Body of pancreas (tissue), 4 donors: ENCODE results near the gene UBL3. TPM values are rescaled to one million over a fixed set of nuclear protein-coding genes. Genes with fewer than 3 reads are reported as not detected.

Experiments used
- ATAC-seq: fragments of 150-250 bp; one replicate; pipeline ENCODE4 v1.9.1; 2016
- DNase-seq, 4 donors: peaks; one replicate each; pipeline ENCODE4 v3.0.0-alpha.2; 2019
- H3K27ac ChIP-seq, 4 donors: fragments of 200-600 bp; sonication (generic); 1 replicate in 3 of 4; 2 replicates in 1 of 4; pipeline versions ENCODE4 v1.5.1 to v1.6.1; 2016 to 2019; ENCODE audit warnings: mild to moderate bottlenecking in 1 of 4, mixed read lengths in 1 of 4, moderate library complexity in 1 of 4
- H3K27me3 ChIP-seq, 2 donors: fragments of 200-600 bp; sonication (generic); one replicate each; pipeline ENCODE4 v1.6.0; 2016; ENCODE audit warnings: mild to moderate bottlenecking in 1 of 2
- H3K36me3 ChIP-seq, 2 donors: fragments of 200-600 bp; sonication (generic); replicated peaks in 1 of 2; 2 replicates each; pipeline ENCODE4 v1.5.1; 2016; ENCODE audit warnings: low read depth in 2 of 2; ENCODE audit not compliant: insufficient read depth in 1 of 2
- H3K4me1 ChIP-seq: fragments of 200-600 bp; sonication (generic); one replicate; pipeline ENCODE4 v1.6.0; 2016
- H3K4me3 ChIP-seq, 2 donors: fragments of 200-600 bp; sonication (generic); 1 replicate in 1 of 2; 2 replicates in 1 of 2; pipeline ENCODE4 v1.5.1; 2016 to 2019
- H3K9me3 ChIP-seq, 3 donors: fragments of 200-600 bp; sonication (generic); 1 replicate in 2 of 3; 2 replicates in 1 of 3; pipeline ENCODE4 v1.5.1; 2016
- CTCF ChIP-seq, 7 experiments: fragments of 450-650 bp in 4 of 7; fragments of 200-600 bp in 3 of 7; sonication (generic) in 3 of 7; IDR thresholded peaks; one replicate each; pipeline ENCODE4 v1.5.1; 2016 to 2019; ENCODE audit warnings: antibody characterized with exemption in 7 of 7
- POLR2A ChIP-seq, 3 donors: fragments of 450-650 bp; IDR thresholded peaks; one replicate each; pipeline ENCODE4 v1.6.1; 2016; ENCODE audit warnings: antibody characterized with exemption in 3 of 3, mild to moderate bottlenecking in 2 of 3
- WGBS, 2 donors: methylation state at CpG; one replicate each; pipeline ENCODE4 v1.1.5; 2017; 5-methylcytosine and 5-hydroxymethylcytosine counted together
- intact Hi-C: fragments of 100-400 bp; cut with DNase I; formaldehyde crosslinking; loops from one replicate; pipeline ENCODE4 v1.15.1; 2023
- total RNA-seq, 2 donors: library from RNA; depleted of rRNA; stranded (reverse); fragments of >200 nt; gene quantifications; one replicate each; pipeline ENCODE4 v1.1.0, GENCODE V29; 2016

Gene UBL3
- total RNA-seq, 2 donors from 2014 or later: 20.4 to 33.2 TPM

- H3K27me3 ChIP-seq: no peaks in the 10 kb centered on the region
- TF ChIP-seq POLR2A (IDR thresholded peaks at IDR 0.05) (no peak), CTCF (IDR thresholded peaks at IDR 0.05) (no peak)
- ATAC-seq: peak; percentile 90
- H3K27ac ChIP-seq: peak overlapping the region in 3 of 4 donors; percentile 53 to 80 (median 60)
- no peaks in the 10 kb centered on the region for H3K36me3 ChIP-seq
- intact Hi-C loops: no loop called here
- peaks cover 81% of the 10 kb centered on the region for H3K4me1 ChIP-seq
- 10 to 13% methylated on average over 2 of the region's 2 CpGs for WGBS, 2 donors
- H3K9me3 ChIP-seq: no peaks in the 10 kb centered on the region
- no peak for DNase-seq
- no peak overlapping the region for H3K4me3 ChIP-seq
Observed at GRCh38 chr13:29810145-29810742, 40.2 kb downstream of the UBL3 start.

GRCh38 chr13:29808264-29808663 is 42.2 kb downstream of the UBL3 start:
- intact Hi-C loops: no loop called here
- Histone ChIP-seq H3K4me1 (peaks cover 93% of the 10 kb centered on the region), H3K9me3 (no peaks in the 10 kb centered on the region), H3K4me3 (no peak overlapping the region), H3K27ac (peak overlapping the region in 2 of 4 donors; percentile 36 to 80), H3K36me3 (no peaks in the 10 kb centered on the region), H3K27me3 (no peaks in the 10 kb centered on the region)
- TF ChIP-seq POLR2A (IDR thresholded peaks at IDR 0.05) (no peak), CTCF (IDR thresholded peaks at IDR 0.05) (no peak)
- DNase-seq: no peak
- no peak for ATAC-seq

GRCh38 chr13:29805994-29806979 is 44.1 kb downstream of the UBL3 start:
- no peak overlapping the region for H3K4me3 ChIP-seq
- DNase-seq: no peak
- TF ChIP-seq POLR2A (IDR thresholded peaks at IDR 0.05) (no peak), CTCF (IDR thresholded peaks at IDR 0.05) (no peak)
- peaks cover 93% of the 10 kb centered on the region for H3K4me1 ChIP-seq
- H3K27ac ChIP-seq: peak overlapping the region in 1 of 4 donors; percentile 17
- ATAC-seq: no peak
- H3K27me3 ChIP-seq: no peaks in the 10 kb centered on the region
- no peaks in the 10 kb centered on the region for H3K36me3 ChIP-seq
- intact Hi-C loops: no loop called here
- H3K9me3 ChIP-seq: no peaks in the 10 kb centered on the region
- 74 to 79% methylated on average over 7 of the region's 7 CpGs for WGBS, 2 donors

GRCh38 chr13:29803221-29803620 is 47.2 kb downstream of the UBL3 start:
- Histone ChIP-seq H3K4me1 (peaks cover 65% of the 10 kb centered on the region), H3K36me3 (no peaks in the 10 kb centered on the region), H3K9me3 (no peaks in the 10 kb centered on the region), H3K27ac (no peak overlapping the region), H3K4me3 (no peak overlapping the region), H3K27me3 (no peaks in the 10 kb centered on the region)
- DNase-seq: no peak
- ATAC-seq: no peak
- TF ChIP-seq CTCF (IDR thresholded peaks at IDR 0.05): no peak
- TF ChIP-seq POLR2A (IDR thresholded peaks at IDR 0.05): no peak
- 96 to 98% methylated on average over 3 of the region's 3 CpGs for WGBS, 2 donors
- intact Hi-C loops: no loop called here
